ENCODE results near the gene PRKAG2.

PRKAG2 gene

GRCh38 chr7:151702961-151703360 lies 174.0 kb downstream of the PRKAG2 start:
- Mint-ChIP-seq H3K9me3 (no peaks in the 10 kb centered on the region), H3K27ac (no peak overlapping the region), H3K4me3 (no peak overlapping the region), H3K4me1 (no peaks in the 10 kb centered on the region), H3K36me3 (ENCODE audit: low read depth) (no peaks in the 10 kb centered on the region), H3K27me3 (no peaks in the 10 kb centered on the region)
- no peak for DNase-seq
- no peak for ATAC-seq

- ATAC-seq (no peak), DNase-seq (no peak)
- no peaks in the 10 kb centered on the region for H3K36me3 Mint-ChIP-seq (ENCODE audit: low read depth)
- H3K27ac Mint-ChIP-seq = no peak overlapping the region
- no peaks in the 10 kb centered on the region for H3K27me3 Mint-ChIP-seq
- H3K4me1 Mint-ChIP-seq = peaks cover 2% of the 10 kb centered on the region
- no peak overlapping the region for H3K4me3 Mint-ChIP-seq
- H3K9me3 Mint-ChIP-seq = no peaks in the 10 kb centered on the region
Observed at GRCh38 chr7:151700586-151701165, 176.2 kb downstream of the PRKAG2 start.

- ATAC-seq = no peak
- H3K4me1 Mint-ChIP-seq = peaks cover 6% of the 10 kb centered on the region
- no peak for DNase-seq
- H3K27me3 Mint-ChIP-seq = no peaks in the 10 kb centered on the region
- H3K36me3 Mint-ChIP-seq (ENCODE audit: low read depth) = no peaks in the 10 kb centered on the region
- H3K27ac Mint-ChIP-seq = no peak overlapping the region
- H3K4me3 Mint-ChIP-seq = no peak overlapping the region
- H3K9me3 Mint-ChIP-seq = no peaks in the 10 kb centered on the region
Observed at GRCh38 chr7:151699928-151700319, 177.0 kb downstream of the PRKAG2 start.

- Mint-ChIP-seq H3K36me3 (ENCODE audit: low read depth) (no peaks in the 10 kb centered on the region), H3K27ac (no peak overlapping the region), H3K4me1 (peaks cover 11% of the 10 kb centered on the region), H3K9me3 (no peaks in the 10 kb centered on the region), H3K4me3 (no peak overlapping the region), H3K27me3 (no peaks in the 10 kb centered on the region)
- DNase-seq (no peak), ATAC-seq (no peak)
Observed at GRCh38 chr7:151699147-151699927, 177.6 kb downstream of the PRKAG2 start.

GRCh38 chr7:151697942-151698341 lies 179.0 kb downstream of the PRKAG2 start:
- Mint-ChIP-seq H3K36me3 (ENCODE audit: low read depth) (no peaks in the 10 kb centered on the region), H3K4me3 (no peak overlapping the region), H3K27me3 (no peaks in the 10 kb centered on the region), H3K4me1 (peaks cover 11% of the 10 kb centered on the region), H3K9me3 (no peaks in the 10 kb centered on the region), H3K27ac (no peak overlapping the region)
- ATAC-seq = no peak
- DNase-seq = no peak

GRCh38 chr7:151697515-151697895 lies 179.4 kb downstream of the PRKAG2 start:
- H3K27me3 Mint-ChIP-seq = no peaks in the 10 kb centered on the region
- ATAC-seq = no peak
- H3K36me3 Mint-ChIP-seq (ENCODE audit: low read depth) = no peaks in the 10 kb centered on the region
- H3K4me3 Mint-ChIP-seq = no peak overlapping the region
- H3K27ac Mint-ChIP-seq = no peak overlapping the region
- peaks cover 11% of the 10 kb centered on the region for H3K4me1 Mint-ChIP-seq
- DNase-seq = no peak
- H3K9me3 Mint-ChIP-seq = no peaks in the 10 kb centered on the region

GRCh38 chr7:151696721-151697514 lies 180.0 kb downstream of the PRKAG2 start:
- Mint-ChIP-seq H3K36me3 (ENCODE audit: low read depth) (no peaks in the 10 kb centered on the region), H3K4me3 (no peak overlapping the region), H3K4me1 (peaks cover 11% of the 10 kb centered on the region), H3K27ac (no peak overlapping the region), H3K9me3 (no peaks in the 10 kb centered on the region), H3K27me3 (no peaks in the 10 kb centered on the region)
- no peak for DNase-seq
- no peak for ATAC-seq

GRCh38 chr7:151695951-151696541 lies 180.9 kb downstream of the PRKAG2 start:
- Mint-ChIP-seq H3K27ac (no peak overlapping the region), H3K4me3 (no peak overlapping the region), H3K36me3 (ENCODE audit: low read depth) (no peaks in the 10 kb centered on the region), H3K4me1 (peaks cover 11% of the 10 kb centered on the region), H3K27me3 (no peaks in the 10 kb centered on the region), H3K9me3 (no peaks in the 10 kb centered on the region)
- DNase-seq = no peak
- ATAC-seq = no peak

- Mint-ChIP-seq H3K9me3 (no peaks in the 10 kb centered on the region), H3K27ac (no peak overlapping the region), H3K36me3 (ENCODE audit: low read depth) (no peaks in the 10 kb centered on the region), H3K27me3 (no peaks in the 10 kb centered on the region), H3K4me1 (peaks cover 11% of the 10 kb centered on the region), H3K4me3 (no peak overlapping the region)
- ATAC-seq (no peak), DNase-seq (no peak)
Observed at GRCh38 chr7:151694828-151695580, 181.9 kb downstream of the PRKAG2 start.

- peaks cover 11% of the 10 kb centered on the region for H3K4me1 Mint-ChIP-seq
- ATAC-seq = no peak
- no peaks in the 10 kb centered on the region for H3K36me3 Mint-ChIP-seq (ENCODE audit: low read depth)
Observed at GRCh38 chr7:151694441-151694827, 182.5 kb downstream of the PRKAG2 start.

GRCh38 chr7:151693140-151693539 lies 183.8 kb downstream of the PRKAG2 start:
- Mint-ChIP-seq H3K4me3 (no peak overlapping the region), H3K36me3 (ENCODE audit: low read depth) (no peaks in the 10 kb centered on the region), H3K27ac (no peak overlapping the region), H3K9me3 (no peaks in the 10 kb centered on the region), H3K4me1 (peaks cover 11% of the 10 kb centered on the region), H3K27me3 (no peaks in the 10 kb centered on the region)
- DNase-seq (no peak), ATAC-seq (no peak)

More at GRCh38 chr7:151694441-151694827, 182.5 kb downstream of the PRKAG2 start:
- H3K27me3 Mint-ChIP-seq = no peaks in the 10 kb centered on the region
- H3K27ac Mint-ChIP-seq = no peak overlapping the region
- H3K4me3 Mint-ChIP-seq = no peak overlapping the region
- DNase-seq = no peak
- no peaks in the 10 kb centered on the region for H3K9me3 Mint-ChIP-seq

GRCh38 chr7:151692721-151693120 lies 184.2 kb downstream of the PRKAG2 start:
- Mint-ChIP-seq H3K27me3 (no peaks in the 10 kb centered on the region), H3K4me3 (no peak overlapping the region), H3K4me1 (peaks cover 11% of the 10 kb centered on the region), H3K36me3 (ENCODE audit: low read depth) (no peaks in the 10 kb centered on the region), H3K9me3 (no peaks in the 10 kb centered on the region), H3K27ac (no peak overlapping the region)
- no peak for ATAC-seq
- no peak for DNase-seq

- ATAC-seq = no peak
- Mint-ChIP-seq H3K27me3 (no peaks in the 10 kb centered on the region), H3K27ac (no peak overlapping the region), H3K4me3 (no peak overlapping the region), H3K4me1 (peaks cover 11% of the 10 kb centered on the region), H3K9me3 (no peaks in the 10 kb centered on the region), H3K36me3 (ENCODE audit: low read depth) (no peaks in the 10 kb centered on the region)
- no peak for DNase-seq
Observed at GRCh38 chr7:151691449-151691848, 185.5 kb downstream of the PRKAG2 start.

GRCh38 chr7:151690606-151691005 lies 186.3 kb downstream of the PRKAG2 start:
- Mint-ChIP-seq H3K27ac (no peak overlapping the region), H3K4me1 (peaks cover 8% of the 10 kb centered on the region), H3K27me3 (no peaks in the 10 kb centered on the region), H3K4me3 (no peak overlapping the region), H3K36me3 (ENCODE audit: low read depth) (no peaks in the 10 kb centered on the region), H3K9me3 (no peaks in the 10 kb centered on the region)
- no peak for DNase-seq
- ATAC-seq = no peak
